ENCODE data around the gene ACCSL.

ACCSL gene

GRCh38 chr11:44108260-44108659 is 60.5 kb downstream of the ACCSL start:
- Mint-ChIP-seq H3K9me3 (no peaks in the 10 kb centered on the region), H3K4me1 (peaks cover 10% of the 10 kb centered on the region), H3K4me3 (no peak overlapping the region), H3K27me3 (ENCODE audit: low read depth) (no peaks in the 10 kb centered on the region), H3K27ac (no peak overlapping the region), H3K36me3 (ENCODE audit: low read depth) (peaks cover 26% of the 10 kb centered on the region)
- TF ChIP-seq CTCF (IDR thresholded peaks at IDR 0.05; ENCODE audit: unreplicated experiment in 3 of 3) = no peak
